UCSD-AML1 (cell line): ENCODE data around the gene OSBPL1A.

Experiments used
- DNase-seq: peaks from one replicate; lab custom pipeline; 2025; ENCODE audit not compliant: unreplicated experiment; lab: John Stamatoyannopoulos, UW

Gene OSBPL1A

GRCh38 chr18:24397694-24398368 lies at the start of gene OSBPL1A:
TSS of gene OSBPL1A (minus strand) at chr18:24397824. CDS start at chr18:24377533, 20,291 bp downstream.
- peak; percentile 96 for DNase-seq

DNA sequence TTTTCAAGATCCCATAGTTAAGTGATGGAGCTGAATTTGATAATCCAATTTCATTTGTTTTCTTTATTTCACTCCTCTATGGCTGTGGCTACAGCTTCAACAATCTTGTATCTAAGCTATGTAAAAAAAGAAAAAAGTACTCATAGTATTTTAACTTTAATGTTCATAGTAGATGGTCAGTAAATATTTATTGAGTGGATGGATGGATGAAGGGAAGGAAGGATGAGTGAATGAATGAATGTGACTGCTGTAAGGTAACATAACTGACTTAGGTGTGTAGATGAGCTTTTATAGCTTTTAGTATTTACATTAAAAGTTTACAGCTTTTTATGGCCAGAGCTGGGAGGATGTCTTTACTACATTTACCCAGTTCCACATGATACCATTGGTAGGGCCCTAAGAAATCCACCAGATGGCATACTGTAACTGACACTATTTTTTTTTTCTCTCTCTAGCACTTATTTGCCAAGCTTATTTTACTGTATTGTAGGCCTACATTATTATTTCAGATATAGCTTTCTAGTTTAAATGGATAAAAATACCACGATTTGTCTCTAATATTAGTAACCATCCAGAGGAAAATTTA lies 49.4 kb upstream of the OSBPL1A start:
- DNase-seq = no peak

- DNase-seq = no peak
Measured at GRCh38 chr18:24446453-24446852, 48.8 kb upstream of the OSBPL1A start.

DNA sequence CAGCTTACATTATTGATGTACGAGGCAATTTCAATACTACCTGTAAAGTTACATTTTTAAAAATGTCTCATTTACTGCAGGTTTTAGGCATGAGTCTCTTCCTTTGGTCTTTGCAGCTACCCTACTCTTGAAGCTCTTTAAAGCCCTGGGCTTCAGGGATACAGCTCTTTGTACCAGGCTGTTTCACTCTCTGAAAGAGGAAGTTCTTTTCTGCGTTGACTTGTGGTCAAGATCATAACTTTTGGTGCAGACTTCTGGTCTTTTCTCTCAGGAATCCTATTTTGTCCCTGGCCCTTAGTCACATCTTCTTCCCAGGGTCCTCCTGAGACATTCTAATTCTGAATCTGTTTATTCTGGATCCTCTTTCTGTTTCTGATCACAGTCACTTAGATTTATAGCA lies 46.2 kb upstream of the OSBPL1A start:
- no peak for DNase-seq

DNA sequence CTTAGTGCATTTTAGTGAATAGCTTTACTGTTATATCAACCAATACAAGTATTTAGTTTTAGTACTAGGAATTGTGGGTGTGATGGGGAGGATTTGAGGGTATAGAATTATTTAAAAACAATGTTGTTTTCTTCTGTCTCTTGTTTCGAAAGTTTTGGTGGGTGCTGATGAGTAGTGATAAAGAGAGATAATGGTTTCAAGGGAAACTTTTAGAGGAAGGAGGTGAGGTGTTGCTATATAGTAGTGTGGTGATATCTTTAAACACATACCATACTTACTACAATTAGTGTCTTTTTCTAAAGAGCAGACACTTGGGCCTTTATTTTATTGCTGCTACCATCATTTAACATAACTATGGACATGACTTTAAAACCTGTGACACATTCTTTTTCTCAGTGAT lies 39.3 kb upstream of the OSBPL1A start:
- DNase-seq = no peak

DNA sequence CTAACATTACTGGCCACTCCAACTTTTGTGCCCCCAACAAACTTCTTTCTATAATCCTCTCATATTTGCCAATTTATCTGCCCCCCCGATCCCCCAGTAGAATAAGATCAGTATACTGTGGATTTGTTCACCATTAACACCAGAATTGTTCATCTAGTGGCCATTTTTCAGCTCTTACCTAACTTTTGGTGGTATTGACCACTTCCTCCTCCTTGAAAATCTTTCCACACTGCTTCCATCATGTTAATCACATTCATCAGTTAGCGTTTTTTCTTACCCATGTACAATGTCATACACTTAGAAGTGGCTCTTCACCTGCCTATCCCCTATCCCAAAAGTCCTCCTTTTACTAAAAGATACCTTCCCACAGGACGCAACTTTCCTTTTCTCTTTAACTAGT lies 35.0 kb upstream of the OSBPL1A start:
- DNase-seq = no peak

DNA sequence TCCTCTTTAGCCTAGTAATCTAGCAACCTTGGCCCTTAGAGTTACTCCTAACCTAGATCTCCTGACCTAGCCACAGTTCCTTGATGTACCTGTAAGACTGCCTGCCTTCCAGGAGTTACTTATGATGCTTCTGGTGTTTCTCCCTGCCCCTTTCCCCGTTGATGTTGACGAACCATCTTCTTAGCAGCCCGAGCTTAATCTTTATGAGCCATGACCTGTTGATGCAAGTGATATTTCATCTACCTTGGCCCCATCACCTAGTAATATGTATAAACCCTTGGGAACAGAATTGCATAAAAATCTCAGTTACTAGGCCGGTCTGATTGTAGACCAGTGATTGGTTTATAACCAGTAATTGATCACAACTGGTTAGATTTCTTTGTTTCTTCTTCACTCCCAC lies 31.6 kb upstream of the OSBPL1A start:
- no peak for DNase-seq

- DNase-seq = no peak
Measured at GRCh38 chr18:24428709-24429108, 31.1 kb upstream of the OSBPL1A start.

- no peak for DNase-seq
Measured at GRCh38 chr18:24427484-24427883, 29.9 kb upstream of the OSBPL1A start.

GRCh38 chr18:24426398-24427294 lies 29.0 kb upstream of the OSBPL1A start, which contains the start of gene IMPACT:
TSS of gene IMPACT (plus strand) at chr18:24426670. CDS start at chr18:24426757, 87 bp downstream.
- DNase-seq = peak; percentile 79

GRCh38 chr18:24426073-24426397 lies 28.4 kb upstream of the OSBPL1A start:
- DNase-seq = no peak

DNA sequence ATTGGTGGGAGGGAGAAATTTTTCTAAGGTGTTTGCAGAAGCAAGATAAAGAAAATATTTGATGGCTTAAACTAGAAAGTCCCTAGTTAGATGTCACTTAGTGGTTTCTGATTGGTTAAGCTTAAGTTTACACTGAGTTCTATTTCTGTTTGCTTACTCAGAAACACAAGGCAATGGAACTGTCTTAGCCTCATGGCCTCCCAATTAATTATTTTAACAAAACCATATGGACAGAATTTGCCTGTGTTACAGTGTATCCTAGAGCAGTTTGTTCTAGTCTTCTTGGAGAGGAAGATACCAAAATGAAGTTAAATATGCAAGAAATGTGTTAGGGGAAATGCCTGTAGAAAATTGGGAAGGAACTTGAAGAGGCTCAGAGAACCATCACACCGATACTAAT lies 24.2 kb upstream of the OSBPL1A start:
- DNase-seq = no peak

DNA sequence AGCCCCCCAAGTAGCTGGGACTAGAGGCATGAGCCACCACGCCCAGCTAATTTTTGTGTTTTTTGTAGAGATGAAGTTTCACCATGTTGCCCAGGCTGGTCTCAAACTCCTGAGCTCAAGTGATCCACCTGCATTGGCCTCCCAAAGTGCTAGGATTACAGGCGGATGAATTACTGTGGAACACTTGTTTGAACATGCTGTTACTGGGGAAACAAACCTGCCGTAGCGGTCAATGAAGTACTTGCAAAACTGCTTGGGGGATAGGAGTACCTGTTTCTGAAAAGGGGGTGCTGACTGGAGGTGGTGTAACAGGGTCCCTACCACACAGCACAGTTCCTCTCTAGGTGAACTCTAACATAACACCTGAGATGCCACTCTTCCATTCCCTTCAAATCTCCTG lies 22.9 kb upstream of the OSBPL1A start:
- DNase-seq = no peak

DNA sequence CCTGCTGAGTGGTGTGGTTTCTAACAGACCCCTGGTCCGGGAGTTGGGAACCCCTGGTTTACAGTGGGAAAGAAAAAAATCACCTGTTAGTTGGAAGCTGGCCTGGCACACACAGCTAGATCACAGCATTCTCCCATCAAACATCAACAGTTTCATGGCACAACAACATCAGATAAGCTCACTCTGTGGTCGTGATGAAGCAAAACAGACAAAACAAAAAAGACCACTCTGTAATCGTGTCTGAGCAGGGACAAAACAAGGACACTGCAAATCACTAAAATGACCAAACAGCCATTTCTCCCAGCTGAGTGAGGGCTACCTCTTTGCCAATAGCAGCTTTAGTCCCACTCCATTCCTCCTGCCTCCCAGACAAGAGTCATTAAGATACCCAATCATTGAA lies 19.9 kb upstream of the OSBPL1A start:
- no peak for DNase-seq

GRCh38 chr18:24414349-24415003 lies 16.9 kb upstream of the OSBPL1A start:
- no peak for DNase-seq

- DNase-seq = no peak
Measured at GRCh38 chr18:24413148-24413547, 15.5 kb upstream of the OSBPL1A start.

DNA sequence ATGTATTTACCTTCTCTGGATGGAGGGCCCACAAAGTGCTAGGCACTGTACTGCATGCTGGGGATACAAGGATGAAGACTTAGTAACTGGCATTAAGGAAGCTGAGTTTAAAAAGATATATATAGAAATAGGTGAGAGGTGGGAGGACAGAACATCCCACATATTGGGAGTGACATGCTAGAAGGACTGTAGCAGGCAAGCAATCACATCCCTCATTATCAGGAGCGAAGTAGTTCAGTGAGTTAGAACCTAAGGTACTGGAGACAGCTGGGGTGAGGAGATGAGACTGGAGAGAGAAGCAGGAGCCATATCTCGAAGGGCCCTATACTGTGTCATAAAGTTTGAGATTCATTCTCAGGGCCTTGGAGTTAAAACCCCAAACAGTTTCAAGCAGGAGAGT lies 10.9 kb upstream of the OSBPL1A start:
- DNase-seq = no peak

- DNase-seq = no peak
Measured at GRCh38 chr18:24404591-24404990, 7.0 kb upstream of the OSBPL1A start.

- no peak for DNase-seq
Measured at GRCh38 chr18:24403076-24403475, 5.5 kb upstream of the OSBPL1A start.

DNA sequence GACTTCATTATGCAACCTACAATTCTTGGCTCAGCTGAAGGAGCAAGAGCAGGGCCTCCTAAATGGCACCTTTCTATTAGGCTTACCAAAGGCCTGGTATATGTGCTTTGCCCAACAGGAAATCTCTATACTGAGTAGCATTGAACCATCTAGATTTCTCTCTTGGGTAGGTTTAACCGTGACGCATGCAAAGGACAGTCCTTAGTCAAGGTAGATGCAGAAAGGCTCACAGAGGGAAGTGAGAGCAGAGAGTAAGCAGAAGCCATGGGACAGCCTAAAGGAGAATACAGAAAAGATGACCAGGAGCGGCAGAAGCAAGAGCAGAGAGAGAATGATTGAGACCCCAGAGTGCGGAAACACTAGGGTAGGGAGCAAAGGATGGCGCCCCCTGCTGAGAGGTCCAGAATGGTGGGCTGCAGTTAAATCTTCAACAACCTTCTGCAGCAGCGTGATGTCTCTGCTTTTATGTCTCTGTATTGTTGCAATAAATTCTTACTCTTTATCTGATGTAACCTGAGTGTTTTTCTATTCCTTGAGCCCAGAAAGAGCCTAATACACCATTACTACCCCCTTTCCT lies 4.7 kb upstream of the OSBPL1A start:
- peak; percentile 22 for DNase-seq

DNA sequence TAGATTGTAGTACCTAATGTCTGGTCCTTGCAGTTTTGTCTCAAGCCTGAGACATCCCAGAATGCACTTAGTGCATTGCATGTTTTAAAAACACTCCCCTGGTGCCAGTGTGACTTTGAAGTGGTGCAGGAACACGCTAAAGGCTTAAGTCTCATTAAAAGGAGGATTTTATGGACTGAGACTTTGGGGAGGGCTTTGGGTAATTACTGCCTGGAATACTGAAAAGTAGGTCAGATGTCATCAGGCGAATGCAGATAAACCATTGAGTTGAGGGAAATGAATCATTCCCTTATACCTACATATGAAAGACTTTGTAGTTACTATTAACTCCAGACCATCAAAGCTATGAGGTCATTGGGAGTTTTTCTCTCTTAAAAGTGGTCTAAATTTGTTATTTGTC lies 3.0 kb upstream of the OSBPL1A start:
- no peak for DNase-seq
